ENCODE results near the gene AREL1.

DNA sequence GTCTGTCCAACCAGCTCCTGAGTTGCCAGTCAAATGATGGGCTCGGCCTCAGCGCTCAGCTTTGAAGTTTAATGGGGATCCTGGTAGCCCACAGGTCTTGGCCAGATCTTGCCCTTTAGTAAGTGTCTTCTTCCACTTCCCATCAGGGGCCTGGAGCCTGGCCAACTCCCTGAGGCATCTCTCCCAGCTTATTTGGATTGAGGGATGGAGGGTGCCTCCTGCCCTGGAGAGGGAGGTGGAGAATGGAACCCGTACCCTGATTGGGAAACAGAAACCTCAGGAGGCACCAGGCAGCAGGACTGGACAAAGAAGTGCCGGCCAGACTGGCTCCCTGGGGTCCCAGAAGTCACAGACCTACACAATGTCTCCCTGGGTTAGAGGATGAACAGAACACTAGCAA is 60.3 kb downstream of the AREL1 start:
- TF ChIP-seq, protein P1, sequence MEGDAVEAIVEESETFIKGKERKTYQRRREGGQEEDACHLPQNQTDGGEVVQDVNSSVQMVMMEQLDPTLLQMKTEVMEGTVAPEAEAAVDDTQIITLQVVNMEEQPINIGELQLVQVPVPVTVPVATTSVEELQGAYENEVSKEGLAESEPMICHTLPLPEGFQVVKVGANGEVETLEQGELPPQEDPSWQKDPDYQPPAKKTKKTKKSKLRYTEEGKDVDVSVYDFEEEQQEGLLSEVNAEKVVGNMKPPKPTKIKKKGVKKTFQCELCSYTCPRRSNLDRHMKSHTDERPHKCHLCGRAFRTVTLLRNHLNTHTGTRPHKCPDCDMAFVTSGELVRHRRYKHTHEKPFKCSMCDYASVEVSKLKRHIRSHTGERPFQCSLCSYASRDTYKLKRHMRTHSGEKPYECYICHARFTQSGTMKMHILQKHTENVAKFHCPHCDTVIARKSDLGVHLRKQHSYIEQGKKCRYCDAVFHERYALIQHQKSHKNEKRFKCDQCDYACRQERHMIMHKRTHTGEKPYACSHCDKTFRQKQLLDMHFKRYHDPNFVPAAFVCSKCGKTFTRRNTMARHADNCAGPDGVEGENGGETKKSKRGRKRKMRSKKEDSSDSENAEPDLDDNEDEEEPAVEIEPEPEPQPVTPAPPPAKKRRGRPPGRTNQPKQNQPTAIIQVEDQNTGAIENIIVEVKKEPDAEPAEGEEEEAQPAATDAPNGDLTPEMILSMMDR (IDR thresholded peaks at IDR 0.05), result no peak
- no peak for TF ChIP-seq POLR2A (IDR thresholded peaks at IDR 0.05)
